Inflammatory macrophage treated with lipopolysaccharide for 1 hour (primary cell): ENCODE measurements around the gene TLR9.
"Not testable (repeated sequence)": the region's sequence is repeated elsewhere in the genome, so short reads cannot be mapped to it uniquely, and the experiment has no call there.

Experiments used
- DNase-seq, 2 donors: peaks; one replicate each; pipeline ENCODE4 v3.0.0-alpha.2; 2020 to 2022

Gene TLR9

GRCh38 chr3:52225452-52226228 is at the start of gene TLR9:
Gene TLR9, minus strand, starts transcription at chr3:52225645. Its CDS starts 116 bp downstream, at chr3:52225529.
- DNase-seq, result peak; percentile 39 to 51

GRCh38 chr3:52274781-52275180 is 49.3 kb upstream of the TLR9 start:
- DNase-seq, result not testable (repeated sequence)

DNA sequence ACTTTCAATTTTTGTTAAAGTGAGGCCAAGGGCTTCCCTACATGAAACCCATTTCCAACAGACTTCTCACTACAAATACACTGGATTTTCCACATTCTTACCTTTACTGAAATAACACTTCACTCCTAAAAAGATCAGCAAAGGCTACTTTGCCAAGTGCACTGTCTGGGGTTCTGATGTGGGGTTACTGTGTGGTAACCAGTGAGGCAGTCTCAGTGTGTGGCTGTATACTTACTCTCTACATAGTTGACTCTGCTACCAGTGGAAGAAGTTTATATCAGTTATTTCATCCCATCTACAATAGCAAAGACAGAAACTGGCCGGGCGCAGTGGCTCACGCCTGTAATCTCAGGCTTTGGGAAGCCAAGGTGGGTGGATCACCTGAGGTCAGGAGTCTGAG is 47.4 kb upstream of the TLR9 start:
- no peak for DNase-seq

DNA sequence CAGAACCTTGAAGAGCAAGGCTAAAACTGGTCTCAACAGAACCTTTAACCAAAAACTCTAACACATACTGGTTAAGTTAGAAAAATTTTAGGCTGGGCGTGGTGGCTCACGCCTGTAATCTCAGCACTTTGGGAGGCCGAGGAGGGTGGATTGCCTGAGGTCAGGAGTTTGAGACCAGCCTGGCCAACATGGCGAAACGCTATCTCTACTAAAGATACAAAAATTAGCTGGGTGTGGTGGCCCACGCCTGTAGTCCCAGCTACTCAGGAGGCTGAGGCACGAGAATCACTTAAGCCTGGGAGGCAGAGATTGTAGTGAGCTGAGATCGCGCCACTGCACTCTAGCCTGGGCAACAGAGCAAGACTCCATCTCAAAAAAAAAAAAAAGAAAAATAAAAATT is 46.7 kb upstream of the TLR9 start:
- DNase-seq, result not testable (repeated sequence)

DNA sequence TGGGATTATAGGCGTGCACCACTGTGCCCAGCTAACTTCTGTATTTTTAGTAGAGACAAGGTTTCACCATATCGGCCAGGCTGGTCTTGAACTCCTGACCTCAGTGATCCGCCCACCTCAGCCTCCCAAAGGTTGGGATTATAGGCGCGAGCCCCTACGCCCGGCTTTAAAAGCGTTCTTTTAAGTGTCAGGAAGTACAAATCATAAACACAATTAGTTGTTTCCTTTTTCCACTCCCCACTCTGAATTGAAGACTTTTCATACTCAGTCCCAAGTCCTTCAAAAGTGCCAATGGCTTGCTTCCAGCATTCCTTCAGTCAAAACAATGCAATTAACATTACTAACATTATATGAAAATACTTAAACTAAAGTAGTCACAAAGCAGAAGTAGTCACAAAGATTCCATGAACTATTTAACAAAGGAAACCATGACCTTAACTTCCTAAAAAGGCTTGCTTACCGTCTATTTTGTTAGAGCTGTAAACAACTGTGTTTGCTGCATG is 44.9 kb upstream of the TLR9 start:
- DNase-seq, result peak; percentile 55 to 59

DNA sequence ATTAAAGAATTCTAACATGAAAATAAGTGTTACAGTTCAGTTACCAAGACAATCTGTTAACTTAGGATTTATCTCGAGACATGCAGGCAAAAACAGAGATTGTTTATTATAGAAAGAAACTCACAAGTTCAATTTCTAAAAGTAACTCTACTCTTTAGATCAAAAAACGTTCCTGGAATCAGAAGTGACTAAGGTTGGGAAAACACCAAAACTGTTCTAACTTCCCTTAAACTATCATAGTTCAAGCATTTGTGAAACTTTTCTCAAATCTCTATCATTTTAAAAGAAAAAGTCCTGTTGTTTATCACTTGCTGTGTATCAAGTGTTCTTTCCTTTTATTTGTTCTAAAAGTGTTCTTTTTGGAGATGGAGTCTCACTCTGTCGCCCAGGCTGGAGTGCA is 44.3 kb upstream of the TLR9 start:
- peak; percentile 47 to 70 for DNase-seq

DNA sequence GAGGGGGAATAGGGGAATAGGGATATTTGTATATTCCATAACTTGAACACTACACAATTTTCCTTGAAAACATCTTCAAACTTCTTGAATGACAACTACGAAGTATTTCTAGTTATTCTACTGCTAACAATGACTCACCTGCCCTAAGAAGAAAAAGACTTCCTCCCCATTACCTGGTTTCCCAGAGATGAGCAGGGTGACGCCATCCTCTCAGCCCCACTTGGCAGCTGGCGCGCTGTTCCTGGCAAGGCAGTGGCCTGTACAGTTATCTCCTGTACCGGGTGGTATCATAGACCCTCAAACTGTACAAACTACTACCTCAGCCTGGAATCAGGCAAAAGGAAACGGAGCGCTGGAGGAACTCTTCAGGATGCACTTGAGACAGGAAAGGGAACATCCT is 42.6 kb upstream of the TLR9 start:
- DNase-seq, result no peak

- DNase-seq, result no peak
Observed at GRCh38 chr3:52265387-52265786, 39.9 kb upstream of the TLR9 start.

GRCh38 chr3:52262447-52262846 is 37.0 kb upstream of the TLR9 start:
- DNase-seq, result no peak

- no peak for DNase-seq
Observed at GRCh38 chr3:52259448-52259847, 34.0 kb upstream of the TLR9 start.

GRCh38 chr3:52259035-52259434 is 33.6 kb upstream of the TLR9 start:
- DNase-seq, result no peak

DNA sequence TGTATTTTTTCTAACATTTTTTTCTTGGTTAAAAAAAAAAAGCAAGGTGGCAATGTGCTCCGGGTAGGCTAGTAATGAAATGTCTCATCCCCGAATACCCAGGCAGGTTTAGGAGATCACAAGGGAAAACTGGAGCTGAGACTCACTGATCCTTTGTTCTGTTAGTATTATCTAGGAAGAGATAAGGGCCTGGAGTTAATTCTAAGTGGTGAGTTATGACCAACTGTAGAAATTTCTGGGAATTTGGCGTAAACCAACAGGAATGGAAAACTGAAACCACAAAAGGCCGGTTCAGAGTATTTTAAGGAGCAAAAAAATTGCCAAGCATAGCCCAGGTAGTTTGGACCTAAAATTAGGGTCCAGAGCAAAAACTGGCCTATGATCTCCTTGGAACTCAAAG is 32.5 kb upstream of the TLR9 start:
- DNase-seq, result no peak

DNA sequence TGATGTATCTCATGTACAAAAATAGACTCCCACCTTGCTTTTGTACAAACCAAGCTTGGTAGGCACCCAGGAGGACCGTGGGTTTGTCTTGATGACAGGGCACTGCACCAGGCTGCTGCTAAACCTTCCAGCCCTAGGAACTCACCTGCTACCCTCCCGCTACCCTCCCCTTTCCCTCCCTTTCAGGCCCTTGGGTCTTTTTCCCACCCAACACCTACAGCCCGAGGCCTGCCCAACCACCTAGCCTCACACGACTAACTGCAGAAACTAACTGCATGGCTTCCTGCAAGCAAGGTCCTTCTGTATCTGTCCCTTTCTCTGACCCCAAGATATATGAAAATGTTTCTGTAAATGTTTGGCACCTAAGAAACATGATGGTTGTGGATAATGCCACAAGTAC is 31.2 kb upstream of the TLR9 start:
- no peak for DNase-seq

- no peak for DNase-seq
Observed at GRCh38 chr3:52256159-52256558, 30.7 kb upstream of the TLR9 start.

- no peak for DNase-seq
Observed at GRCh38 chr3:52254608-52255007, 29.2 kb upstream of the TLR9 start.

- peak; percentile 92 to 98 for DNase-seq
Observed at GRCh38 chr3:52253314-52254304, 28.2 kb upstream of the TLR9 start.

- no peak for DNase-seq
Observed at GRCh38 chr3:52250122-52250521, 24.7 kb upstream of the TLR9 start.

GRCh38 chr3:52249683-52250082 is 24.2 kb upstream of the TLR9 start:
- DNase-seq, result no peak

GRCh38 chr3:52248816-52249547 is 23.5 kb upstream of the TLR9 start:
- DNase-seq, result no peak

- DNase-seq, result no peak
Observed at GRCh38 chr3:52248165-52248541, 22.7 kb upstream of the TLR9 start.

DNA sequence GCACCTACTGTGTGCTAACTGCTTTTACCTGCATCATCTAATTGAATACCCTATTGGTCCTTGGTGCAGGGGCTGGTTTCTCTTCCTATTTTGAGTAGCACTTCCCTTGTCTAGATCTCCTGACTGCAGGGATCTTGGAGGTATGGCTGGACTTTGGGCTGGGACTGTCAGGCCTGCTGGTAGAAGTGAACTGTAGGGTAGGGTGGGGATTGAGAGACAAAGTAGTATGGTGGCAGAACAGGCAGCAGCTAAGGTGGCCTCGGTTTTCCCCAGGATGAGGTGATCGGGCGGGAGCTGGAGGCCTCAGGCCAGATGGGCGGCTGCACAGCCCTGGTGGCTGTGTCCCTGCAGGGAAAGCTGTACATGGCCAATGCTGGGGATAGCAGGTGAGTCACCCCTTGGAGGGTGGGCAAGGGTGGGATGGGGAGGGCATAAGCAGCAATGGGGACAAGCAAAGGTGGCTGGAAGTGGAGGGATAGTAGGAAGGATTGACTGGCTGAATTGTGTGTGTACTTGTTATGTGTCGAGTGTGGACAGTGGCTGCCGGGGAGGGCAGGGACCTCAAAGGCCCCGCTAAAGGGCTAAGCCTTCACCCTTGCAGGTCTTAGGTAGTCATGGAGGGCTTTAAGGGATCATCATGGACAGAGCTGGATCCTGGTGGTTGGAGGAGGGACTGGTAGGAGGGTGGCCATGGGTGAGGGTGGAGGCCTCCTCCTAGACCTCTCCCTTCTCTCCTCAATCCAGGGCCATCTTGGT is 22.1 kb upstream of the TLR9 start:
- DNase-seq, result no peak

GRCh38 chr3:52246728-52247408 is 21.4 kb upstream of the TLR9 start:
- peak; percentile 53 to 59 for DNase-seq
